ENCODE data around the gene RGS16. TPM values are rescaled to one million over a fixed set of nuclear protein-coding genes. Genes with fewer than 3 reads are reported as not detected.

RGS16 gene
- total and polyA plus RNA-seq, 2 donors from 2014 or later, result 4.2 to 7.7 TPM

DNA sequence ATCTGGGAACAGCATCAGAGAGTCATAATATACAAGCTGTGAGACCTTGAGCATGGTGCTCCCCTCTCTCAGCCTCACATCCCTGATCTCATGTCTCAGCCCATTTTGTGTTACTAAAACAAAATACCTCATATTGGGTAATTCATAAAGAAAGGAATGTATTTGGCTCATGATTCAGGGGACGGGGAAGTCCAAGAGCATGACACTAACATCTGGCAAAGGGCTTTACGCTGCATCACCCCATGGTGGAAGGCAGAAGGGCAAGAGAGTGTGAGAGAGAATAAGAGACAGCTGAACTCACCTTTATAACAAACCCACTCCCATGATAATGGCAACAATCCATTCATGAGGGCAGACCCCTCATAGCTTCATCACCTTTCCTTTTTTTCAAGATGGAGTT is 51.7 kb downstream of the RGS16 start:
- Histone ChIP-seq H3K4me1 (ENCODE audit: control insufficient read depth in 2 of 3, insufficient read depth in 2 of 3, low read depth in 1 of 3, low read length in 3 of 3) (no peaks in the 10 kb centered on the region), H3K9ac (ENCODE audit: low read length in 3 of 3) (no peak overlapping the region), H3K36me3 (ENCODE audit: control insufficient read depth in 2 of 3, insufficient read depth in 3 of 3, low read length in 3 of 3) (no peaks in the 10 kb centered on the region), H3K27me3 (ENCODE audit: control insufficient read depth, insufficient read depth, low read length) (no peaks in the 10 kb centered on the region), H3K27ac (ENCODE audit: low read depth in 2 of 2, low read length in 2 of 2) (no peak overlapping the region), H3K4me3 (ENCODE audit: low read length in 3 of 3) (no peak overlapping the region), H3K9me3 (ENCODE audit: control insufficient read depth in 2 of 3, insufficient read depth in 1 of 3, low read length in 3 of 3) (no peaks in the 10 kb centered on the region)
- intact Hi-C loops (cut with DNase I), result no loop called here
- FAIRE-seq (no peak), DNase-seq (no peak)
- TF ChIP-seq, protein P1, sequence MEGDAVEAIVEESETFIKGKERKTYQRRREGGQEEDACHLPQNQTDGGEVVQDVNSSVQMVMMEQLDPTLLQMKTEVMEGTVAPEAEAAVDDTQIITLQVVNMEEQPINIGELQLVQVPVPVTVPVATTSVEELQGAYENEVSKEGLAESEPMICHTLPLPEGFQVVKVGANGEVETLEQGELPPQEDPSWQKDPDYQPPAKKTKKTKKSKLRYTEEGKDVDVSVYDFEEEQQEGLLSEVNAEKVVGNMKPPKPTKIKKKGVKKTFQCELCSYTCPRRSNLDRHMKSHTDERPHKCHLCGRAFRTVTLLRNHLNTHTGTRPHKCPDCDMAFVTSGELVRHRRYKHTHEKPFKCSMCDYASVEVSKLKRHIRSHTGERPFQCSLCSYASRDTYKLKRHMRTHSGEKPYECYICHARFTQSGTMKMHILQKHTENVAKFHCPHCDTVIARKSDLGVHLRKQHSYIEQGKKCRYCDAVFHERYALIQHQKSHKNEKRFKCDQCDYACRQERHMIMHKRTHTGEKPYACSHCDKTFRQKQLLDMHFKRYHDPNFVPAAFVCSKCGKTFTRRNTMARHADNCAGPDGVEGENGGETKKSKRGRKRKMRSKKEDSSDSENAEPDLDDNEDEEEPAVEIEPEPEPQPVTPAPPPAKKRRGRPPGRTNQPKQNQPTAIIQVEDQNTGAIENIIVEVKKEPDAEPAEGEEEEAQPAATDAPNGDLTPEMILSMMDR (IDR thresholded peaks at IDR 0.05; ENCODE audit: borderline replicate concordance, extremely low read depth, insufficient read depth), result no peak

DNA sequence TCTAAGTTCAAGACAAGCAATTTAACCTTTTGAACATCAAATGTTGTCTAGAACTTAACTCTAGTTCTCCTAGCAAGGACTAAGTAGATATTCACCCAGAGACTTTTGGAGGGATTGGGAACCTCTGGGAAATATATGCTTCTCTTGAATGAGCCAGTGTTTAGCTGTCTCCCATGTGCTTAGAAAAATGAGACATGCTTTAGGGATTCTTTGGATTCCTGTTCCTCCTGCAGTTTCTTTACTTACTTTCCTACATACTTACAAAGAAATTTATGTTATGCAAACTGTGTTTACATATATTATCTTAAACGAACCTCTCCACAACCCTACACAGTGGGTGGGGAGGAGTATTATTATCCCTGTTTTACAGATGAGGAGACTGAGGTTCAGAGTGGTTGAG is 54.4 kb downstream of the RGS16 start:
- H3K36me3 ChIP-seq (ENCODE audit: control insufficient read depth in 2 of 3, insufficient read depth in 3 of 3, low read length in 3 of 3), result no peaks in the 10 kb centered on the region
- DNase-seq, result no peak
- TF ChIP-seq, protein P1 (IDR thresholded peaks at IDR 0.05; ENCODE audit: borderline replicate concordance, extremely low read depth, insufficient read depth), result no peak
- no peaks in the 10 kb centered on the region for H3K9me3 ChIP-seq (ENCODE audit: control insufficient read depth in 2 of 3, insufficient read depth in 1 of 3, low read length in 3 of 3)
- H3K4me1 ChIP-seq (ENCODE audit: control insufficient read depth in 2 of 3, insufficient read depth in 2 of 3, low read depth in 1 of 3, low read length in 3 of 3), result no peaks in the 10 kb centered on the region
- H3K27ac ChIP-seq (ENCODE audit: low read depth in 2 of 2, low read length in 2 of 2), result no peak overlapping the region
- intact Hi-C loops (cut with DNase I), result no loop called here
- no peak for FAIRE-seq
- no peak overlapping the region for H3K9ac ChIP-seq (ENCODE audit: low read length in 3 of 3)
- no peaks in the 10 kb centered on the region for H3K27me3 ChIP-seq (ENCODE audit: control insufficient read depth, insufficient read depth, low read length)
- H3K4me3 ChIP-seq (ENCODE audit: low read length in 3 of 3), result no peak overlapping the region

DNA sequence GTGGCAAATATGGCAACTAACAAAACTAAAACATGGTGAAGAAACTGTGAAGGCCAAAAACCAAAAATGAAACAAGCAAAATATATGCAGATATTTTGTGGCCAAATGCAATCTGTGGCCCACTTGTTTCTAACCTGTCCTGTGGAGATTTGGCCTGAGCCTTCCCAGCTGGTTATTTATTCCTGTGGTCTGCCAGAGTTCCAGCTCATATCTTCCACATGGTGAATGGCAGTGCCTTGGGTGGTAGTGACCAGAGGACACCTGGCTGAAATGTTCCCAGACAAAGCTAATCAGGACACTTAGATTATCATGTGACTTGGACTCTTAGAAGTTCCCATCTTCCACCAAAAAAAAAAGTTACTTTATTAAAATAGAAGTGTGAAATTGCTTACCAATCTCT is 54.8 kb downstream of the RGS16 start:
- no peak for DNase-seq
- H3K9ac ChIP-seq (ENCODE audit: low read length in 3 of 3), result no peak overlapping the region
- H3K27me3 ChIP-seq (ENCODE audit: control insufficient read depth, insufficient read depth, low read length), result no peaks in the 10 kb centered on the region
- no peak for FAIRE-seq
- no peak overlapping the region for H3K4me3 ChIP-seq (ENCODE audit: low read length in 3 of 3)
- H3K4me1 ChIP-seq (ENCODE audit: control insufficient read depth in 2 of 3, insufficient read depth in 2 of 3, low read depth in 1 of 3, low read length in 3 of 3), result no peaks in the 10 kb centered on the region
- no peaks in the 10 kb centered on the region for H3K36me3 ChIP-seq (ENCODE audit: control insufficient read depth in 2 of 3, insufficient read depth in 3 of 3, low read length in 3 of 3)
- H3K27ac ChIP-seq (ENCODE audit: low read depth in 2 of 2, low read length in 2 of 2), result no peak overlapping the region
- no peaks in the 10 kb centered on the region for H3K9me3 ChIP-seq (ENCODE audit: control insufficient read depth in 2 of 3, insufficient read depth in 1 of 3, low read length in 3 of 3)
- TF ChIP-seq, protein P1 (IDR thresholded peaks at IDR 0.05; ENCODE audit: borderline replicate concordance, extremely low read depth, insufficient read depth), result no peak
- intact Hi-C loops (cut with DNase I), result no loop called here

Other genes with a start within 250 kb of the RGS16 start
- gene GLUL, start 212.6 kb downstream of the RGS16 start, total RNA-seq, result 533 TPM
- gene GLUL, start 212.6 kb downstream of the RGS16 start, polyA plus RNA-seq (ENCODE audit: insufficient read depth, low read depth, low replicate concordance), result 90.6 TPM
- gene TEDDM1, start 203.7 kb downstream of the RGS16 start, total RNA-seq, result not detected
- not detected for gene TEDDM1, start 203.7 kb downstream of the RGS16 start, polyA plus RNA-seq (ENCODE audit: insufficient read depth, low read depth, low replicate concordance)
- not detected for gene RGSL1, start 154.2 kb downstream of the RGS16 start, total RNA-seq
- gene RGSL1, start 154.2 kb downstream of the RGS16 start, polyA plus RNA-seq (ENCODE audit: insufficient read depth, low read depth, low replicate concordance), result not detected
- 12.1 TPM for gene RNASEL, start 15.1 kb downstream of the RGS16 start, total RNA-seq
- 6.0 TPM for gene RNASEL, start 15.1 kb downstream of the RGS16 start, polyA plus RNA-seq (ENCODE audit: insufficient read depth, low read depth, low replicate concordance)
- gene RGS8, start 80.2 kb upstream of the RGS16 start, total RNA-seq, result not detected
- not detected for gene RGS8, start 80.2 kb upstream of the RGS16 start, polyA plus RNA-seq (ENCODE audit: insufficient read depth, low read depth, low replicate concordance)
- 15.7 TPM for gene NPL, start 185.4 kb upstream of the RGS16 start, total RNA-seq
- gene NPL, start 185.4 kb upstream of the RGS16 start, polyA plus RNA-seq (ENCODE audit: insufficient read depth, low read depth, low replicate concordance), result 69.4 TPM
- gene DHX9, start 235.0 kb upstream of the RGS16 start, total RNA-seq, result 152 TPM
- gene DHX9, start 235.0 kb upstream of the RGS16 start, polyA plus RNA-seq (ENCODE audit: insufficient read depth, low read depth, low replicate concordance), result 72.3 TPM

Data from kidney (tissue), 14 donors.